H9 (cell line): Measurements from ENCODE around the gene NLRP1. TPM values are rescaled to one million over a fixed set of nuclear protein-coding genes. Genes with fewer than 3 reads are reported as not detected.

Experiments used
- DNase-seq: peaks from one replicate; pipeline ENCODE4 v3.0.0-alpha.2; 2017
- H2AFZ ChIP-seq: one replicate; pipeline ENCODE4 v1.6.1; 2013; ENCODE audit warnings: mild to moderate bottlenecking, low read length, control low read depth, moderate library complexity
- H2AK5ac ChIP-seq: 2 replicates; pipeline ENCODE4 v1.6.1; 2013; ENCODE audit warnings: low read length, control low read depth, mixed read lengths; ENCODE audit not compliant: insufficient read length
- H2BK120ac ChIP-seq: one replicate; pipeline ENCODE4 v1.6.1; 2013; ENCODE audit warnings: low read depth, mild to moderate bottlenecking, low read length, control low read depth, inconsistent platforms; ENCODE audit not compliant: poor library complexity, severe bottlenecking
- H2BK12ac ChIP-seq: 2 replicates; pipeline ENCODE4 v1.6.1; 2013; ENCODE audit warnings: low read length, control low read depth, mixed read lengths, low read depth; ENCODE audit not compliant: insufficient read length
- H2BK15ac ChIP-seq: 2 replicates; pipeline ENCODE4 v1.6.1; 2013; ENCODE audit warnings: low read depth, low read length, control low read depth
- H2BK20ac ChIP-seq: one replicate; pipeline ENCODE4 v1.6.1; 2013; ENCODE audit warnings: low read depth, mild to moderate bottlenecking, low read length, control low read depth, inconsistent platforms; ENCODE audit not compliant: poor library complexity, severe bottlenecking
- H2BK5ac ChIP-seq: 2 replicates; pipeline ENCODE4 v1.6.1; 2013; ENCODE audit warnings: low read length, control low read depth, mixed read lengths; ENCODE audit not compliant: insufficient read length
- H3K14ac ChIP-seq: 2 replicates; pipeline ENCODE4 v1.6.1; 2013; ENCODE audit warnings: low read length, control low read depth; ENCODE audit not compliant: insufficient read depth
- H3K18ac ChIP-seq: 2 replicates; pipeline ENCODE4 v1.6.1; 2013; ENCODE audit warnings: low read depth, mild to moderate bottlenecking, mixed read lengths, low read length, control low read depth; ENCODE audit not compliant: insufficient read length
- H3K23ac ChIP-seq: 2 replicates; pipeline ENCODE4 v1.6.1; 2013; ENCODE audit warnings: low read length, control low read depth, mixed read lengths, low read depth; ENCODE audit not compliant: insufficient read length
- H3K23me2 ChIP-seq: 2 replicates; pipeline ENCODE4 v1.6.1; 2013; ENCODE audit warnings: low read depth, mild to moderate bottlenecking, mixed read lengths, low read length, control low read depth; ENCODE audit not compliant: insufficient read length, poor library complexity, severe bottlenecking
- H3K27ac ChIP-seq: 2 replicates; pipeline ENCODE4 v1.5.1; 2013; ENCODE audit warnings: low read length, control low read depth, mixed read lengths, low read depth; ENCODE audit not compliant: insufficient read length
- H3K27me3 ChIP-seq: 2 replicates; pipeline ENCODE4 v1.6.1; 2013; ENCODE audit warnings: low read length, control low read depth, inconsistent platforms; ENCODE audit not compliant: insufficient read depth
- H3K4ac ChIP-seq: 2 replicates; pipeline ENCODE4 v1.6.1; 2013; ENCODE audit warnings: low read depth, mild to moderate bottlenecking, control low read depth, inconsistent platforms, low read length, moderate library complexity
- H3K4me1 ChIP-seq: 2 replicates; pipeline ENCODE4 v1.6.1; 2013; ENCODE audit warnings: low read length, control low read depth, inconsistent platforms; ENCODE audit not compliant: insufficient read depth
- H3K4me2 ChIP-seq: 2 replicates; pipeline ENCODE4 v1.6.1; 2013; ENCODE audit warnings: low read length, control low read depth, mixed read lengths; ENCODE audit not compliant: insufficient read length, insufficient read depth
- H3K56ac ChIP-seq: 2 replicates; pipeline ENCODE4 v1.6.1; 2013; ENCODE audit warnings: low read depth, mild to moderate bottlenecking, mixed read lengths, low read length, control low read depth; ENCODE audit not compliant: insufficient read length
- H3K79me1 ChIP-seq: 2 replicates; pipeline ENCODE4 v1.6.1; 2013; ENCODE audit warnings: low read depth, mild to moderate bottlenecking, moderate library complexity, low read length, control low read depth, inconsistent platforms; ENCODE audit not compliant: insufficient read depth, poor library complexity, severe bottlenecking
- H3K79me2 ChIP-seq: 2 replicates; pipeline ENCODE4 v1.6.1; 2013; ENCODE audit warnings: low read length, control low read depth, inconsistent platforms; ENCODE audit not compliant: insufficient read depth
- H3K9ac ChIP-seq: 2 replicates; pipeline ENCODE4 v1.6.1; 2013; ENCODE audit warnings: low read length, control low read depth, mixed read lengths; ENCODE audit not compliant: insufficient read length; ENCODE audit errors: extremely low read depth
- H3K9me3 ChIP-seq: one replicate; pipeline ENCODE4 v1.6.1; 2013; ENCODE audit warnings: low read depth, low read length, inconsistent platforms; ENCODE audit not compliant: control insufficient read depth
- H3T11ph ChIP-seq: one replicate; pipeline ENCODE4 v1.6.1; 2013; ENCODE audit warnings: mild to moderate bottlenecking, low read length, control low read depth, inconsistent platforms
- H4K20me1 ChIP-seq: one replicate; pipeline ENCODE4 v1.6.1; 2013; ENCODE audit not compliant: control insufficient read depth, insufficient read length, insufficient read depth
- H4K5ac ChIP-seq: 2 replicates; pipeline ENCODE4 v1.6.1; 2013; ENCODE audit warnings: low read depth, mild to moderate bottlenecking, mixed read lengths, low read length, control low read depth; ENCODE audit not compliant: insufficient read length
- H4K8ac ChIP-seq: replicated peaks from 2 replicates; pipeline ENCODE4 v1.6.1; 2013; ENCODE audit warnings: low read length, control low read depth, mixed read lengths, low read depth; ENCODE audit not compliant: insufficient read length
- H4K91ac ChIP-seq: 2 replicates; pipeline ENCODE4 v1.6.1; 2013; ENCODE audit warnings: low read depth, mild to moderate bottlenecking, moderate library complexity, mixed read lengths, low read length, control low read depth; ENCODE audit not compliant: insufficient read length
- H3K27ac Mint-ChIP-seq, 3 experiments: 2 replicates in 2 of 3; 3 replicates in 1 of 3; pipeline ENCODE4 v1.8.0; 2020 to 2021; ENCODE audit warnings: mixed read lengths in 3 of 3, mild to moderate bottlenecking in 1 of 3, moderate library complexity in 1 of 3
- H3K27me3 Mint-ChIP-seq: 2 replicates; pipeline ENCODE4 v1.8.0; 2021; ENCODE audit warnings: low read depth, mild to moderate bottlenecking, moderate library complexity, mixed read lengths
- H3K36me3 Mint-ChIP-seq, 3 experiments: 2 replicates in 2 of 3; 3 replicates in 1 of 3; pipeline ENCODE4 v1.8.0; 2020 to 2021; ENCODE audit warnings: low read depth in 3 of 3, mixed read lengths in 3 of 3; ENCODE audit not compliant: insufficient read depth in 1 of 3
- H3K4me1 Mint-ChIP-seq, 2 experiments: 2 replicates each; pipeline ENCODE4 v1.8.0; 2020; ENCODE audit warnings: mixed read lengths in 2 of 2
- H3K4me3 Mint-ChIP-seq, 2 experiments: 2 replicates in 1 of 2; 3 replicates in 1 of 2; pipeline ENCODE4 v1.8.0; 2020 to 2021; ENCODE audit warnings: mild to moderate bottlenecking in 2 of 2, mixed read lengths in 2 of 2, moderate library complexity in 1 of 2
- H3K9me3 Mint-ChIP-seq, 2 experiments: 2 replicates in 1 of 2; 3 replicates in 1 of 2; pipeline ENCODE4 v1.8.0; 2020; ENCODE audit warnings: mild to moderate bottlenecking in 2 of 2, mixed read lengths in 2 of 2, moderate library complexity in 1 of 2
- CTCF ChIP-seq: fragments of 200-600 bp; sonication (generic); conservative IDR thresholded peaks from 3 replicates; pipeline ENCODE4 v1.8.0; 2021; ENCODE audit warnings: antibody characterized with exemption, mild to moderate bottlenecking
- WGBS: extraction: QIAGEN DNeasy Blood & Tissue Kit; methylation state at CpG from one replicate; pipeline ENCODE4 v1.1.7; 2013; ENCODE audit warnings: missing lambda C conversion rate, low lambda C conversion rate, mixed read lengths; ENCODE audit not compliant: insufficient read length; ENCODE audit errors: extremely low coverage; 5-methylcytosine and 5-hydroxymethylcytosine counted together
- total RNA-seq: library from RNA; stranded (reverse); gene quantifications from 2 replicates; pipeline ENCODE4 v1.2.1, GENCODE V29; 2021

NLRP1 gene
- total RNA-seq, 1 experiment from 2014 or later: 12.1 TPM

GRCh38 chr17:5492970-5493369 is 91.3 kb downstream of the NLRP1 start:
- H2BK5ac ChIP-seq: no peak overlapping the region
- H2AFZ ChIP-seq: no peak overlapping the region
- no peak overlapping the region for H2AK5ac ChIP-seq
- H3T11ph ChIP-seq: no peak overlapping the region
- no peak overlapping the region for H4K91ac ChIP-seq
- no peak overlapping the region for H3K23ac ChIP-seq
- H3K27ac Mint-ChIP-seq: no peak overlapping the region
- H3K9me3 Mint-ChIP-seq: peaks cover 0 to 4% of the 10 kb centered on the region in 2 experiments; a peak in 1 of 5 replicates
- no peak overlapping the region for H4K5ac ChIP-seq
- no peak overlapping the region for H3K56ac ChIP-seq
- no peak overlapping the region for H3K18ac ChIP-seq
- H3K79me1 ChIP-seq: peaks cover 3% of the 10 kb centered on the region
- no peaks in the 10 kb centered on the region for H3K9me3 ChIP-seq
- no peak overlapping the region for H3K27ac ChIP-seq
- no CpG with 5 or more reads among the region's 2 CpGs for WGBS
- peaks cover 0 to 3% of the 10 kb centered on the region in 2 experiments; a peak in 1 of 4 replicates for H3K4me1 Mint-ChIP-seq
- peaks cover 15 to 28% (median 23%) of the 10 kb centered on the region in 3 experiments; a peak in 6 of 7 replicates for H3K36me3 Mint-ChIP-seq
- H3K4ac ChIP-seq: no peak overlapping the region
- H3K4me3 Mint-ChIP-seq: no peak overlapping the region
- H3K4me1 ChIP-seq: no peaks in the 10 kb centered on the region
- no peak overlapping the region for H2BK15ac ChIP-seq
- no peak overlapping the region for H4K8ac ChIP-seq
- H3K14ac ChIP-seq: no peak overlapping the region
- no peak overlapping the region for H3K4me2 ChIP-seq
- DNase-seq: no peak
- peaks cover 3% of the 10 kb centered on the region; the same call in 1 of the 2 replicates for H3K79me2 ChIP-seq
- H3K9ac ChIP-seq: no peak overlapping the region
- H3K27me3 ChIP-seq: no peaks in the 10 kb centered on the region
- no peaks in the 10 kb centered on the region for H4K20me1 ChIP-seq
- H2BK120ac ChIP-seq: no peak overlapping the region
- H3K23me2 ChIP-seq: no peaks in the 10 kb centered on the region
- no peak for TF ChIP-seq CTCF
- no peak overlapping the region for H2BK20ac ChIP-seq
- no peak overlapping the region for H2BK12ac ChIP-seq
- H3K27me3 Mint-ChIP-seq: peaks cover 31% of the 10 kb centered on the region
